Ovary (tissue), 3 donors: ENCODE measurements around the gene ZNF638.

Source experiments
- EP300 ChIP-seq: sonication (generic); formaldehyde crosslinking; IDR thresholded peaks from one replicate; pipeline ENCODE4 v1.6.1; 2017; ENCODE audit warnings: antibody characterized with exemption
- POLR2A ChIP-seq: fragments of 450-650 bp; IDR thresholded peaks from one replicate; pipeline ENCODE4 v1.6.1; 2017; ENCODE audit warnings: antibody characterized with exemption, mild to moderate bottlenecking, moderate library complexity
- TF ChIP-seq, protein P1 (sequence below), 3 donors: fragments of 450-650 bp in 2 of 3; fragments of 200-600 bp in 1 of 3; IDR thresholded peaks; one replicate each; pipeline versions ENCODE4 v1.5.1 to v1.8.0; 2016 to 2022; ENCODE audit warnings: antibody characterized with exemption in 3 of 3, mild to moderate bottlenecking in 1 of 3
- donor health status: DM: no; HTN: no; CAD: no.

DNA sequence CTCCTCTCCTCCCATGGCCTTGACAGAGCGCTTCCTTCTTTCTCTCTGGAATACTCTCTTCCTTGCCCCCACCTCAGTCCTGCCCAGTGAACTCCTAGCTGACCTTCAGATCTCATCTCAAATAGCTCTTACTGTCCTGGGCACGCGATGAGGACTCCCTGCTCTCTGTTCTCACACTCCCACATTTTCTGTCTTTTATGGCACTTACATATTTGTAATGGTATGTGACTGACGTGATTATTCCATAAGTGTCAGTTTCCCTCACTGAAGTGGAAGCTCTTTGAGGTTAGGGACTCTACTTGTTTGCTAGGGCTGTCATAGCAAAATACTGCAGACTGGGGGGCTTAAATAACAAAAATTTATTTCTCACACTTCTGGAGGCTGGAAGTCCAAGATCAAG lies 120.1 kb downstream of the ZNF638 start:
- TF ChIP-seq, protein P1, sequence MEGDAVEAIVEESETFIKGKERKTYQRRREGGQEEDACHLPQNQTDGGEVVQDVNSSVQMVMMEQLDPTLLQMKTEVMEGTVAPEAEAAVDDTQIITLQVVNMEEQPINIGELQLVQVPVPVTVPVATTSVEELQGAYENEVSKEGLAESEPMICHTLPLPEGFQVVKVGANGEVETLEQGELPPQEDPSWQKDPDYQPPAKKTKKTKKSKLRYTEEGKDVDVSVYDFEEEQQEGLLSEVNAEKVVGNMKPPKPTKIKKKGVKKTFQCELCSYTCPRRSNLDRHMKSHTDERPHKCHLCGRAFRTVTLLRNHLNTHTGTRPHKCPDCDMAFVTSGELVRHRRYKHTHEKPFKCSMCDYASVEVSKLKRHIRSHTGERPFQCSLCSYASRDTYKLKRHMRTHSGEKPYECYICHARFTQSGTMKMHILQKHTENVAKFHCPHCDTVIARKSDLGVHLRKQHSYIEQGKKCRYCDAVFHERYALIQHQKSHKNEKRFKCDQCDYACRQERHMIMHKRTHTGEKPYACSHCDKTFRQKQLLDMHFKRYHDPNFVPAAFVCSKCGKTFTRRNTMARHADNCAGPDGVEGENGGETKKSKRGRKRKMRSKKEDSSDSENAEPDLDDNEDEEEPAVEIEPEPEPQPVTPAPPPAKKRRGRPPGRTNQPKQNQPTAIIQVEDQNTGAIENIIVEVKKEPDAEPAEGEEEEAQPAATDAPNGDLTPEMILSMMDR (IDR thresholded peaks at IDR 0.05), result no peak
- TF ChIP-seq POLR2A (no peak), EP300 (no peak)
